Nephron progenitor cell (in vitro differentiated cells): Measurements from ENCODE around the gene SH3PXD2A.

ENCODE experiments used
- DNase-seq: peaks from one replicate; pipeline ENCODE4 v3.0.0; 2021
- H3K27ac Mint-ChIP-seq: 2 replicates; pipeline ENCODE4 v1.8.0; 2021; ENCODE audit warnings: mild to moderate bottlenecking, moderate library complexity, mixed read lengths
- H3K27me3 Mint-ChIP-seq: 2 replicates; pipeline ENCODE4 v1.8.0; 2021; ENCODE audit warnings: mild to moderate bottlenecking, low read depth, mixed read lengths; ENCODE audit not compliant: poor library complexity
- H3K36me3 Mint-ChIP-seq: 2 replicates; pipeline ENCODE4 v1.8.0; 2021; ENCODE audit warnings: low read depth, mixed read lengths
- H3K4me1 Mint-ChIP-seq: 2 replicates; pipeline ENCODE4 v1.8.0; 2021; ENCODE audit warnings: mixed read lengths
- H3K4me3 Mint-ChIP-seq: 2 replicates; pipeline ENCODE4 v1.8.0; 2021; ENCODE audit warnings: mild to moderate bottlenecking, moderate library complexity, mixed read lengths
- H3K9me3 Mint-ChIP-seq: 2 replicates; pipeline ENCODE4 v1.8.0; 2021; ENCODE audit warnings: mild to moderate bottlenecking, moderate library complexity, mixed read lengths
- CTCF ChIP-seq: fragments of 200-600 bp; sonication (generic); IDR thresholded peaks from 2 replicates; pipeline ENCODE4 v1.5.0; 2021; ENCODE audit warnings: antibody characterized with exemption

SH3PXD2A gene

GRCh38 chr10:103808780-103809179 is 46.6 kb downstream of the SH3PXD2A start:
- no peak for DNase-seq
- H3K4me3 Mint-ChIP-seq, result no peak overlapping the region
- peaks cover 14% of the 10 kb centered on the region for H3K27me3 Mint-ChIP-seq
- no peaks in the 10 kb centered on the region for H3K9me3 Mint-ChIP-seq
- no peaks in the 10 kb centered on the region for H3K36me3 Mint-ChIP-seq
- peaks cover 90% of the 10 kb centered on the region for H3K4me1 Mint-ChIP-seq
- TF ChIP-seq CTCF, result no peak
- no peak overlapping the region for H3K27ac Mint-ChIP-seq

GRCh38 chr10:103807996-103808395 is 47.4 kb downstream of the SH3PXD2A start:
- Mint-ChIP-seq H3K36me3 (no peaks in the 10 kb centered on the region), H3K4me1 (peaks cover 86% of the 10 kb centered on the region), H3K9me3 (no peaks in the 10 kb centered on the region), H3K27me3 (peaks cover 17% of the 10 kb centered on the region), H3K27ac (no peak overlapping the region), H3K4me3 (no peak overlapping the region)
- TF ChIP-seq CTCF, result no peak
- DNase-seq, result no peak

GRCh38 chr10:103806395-103807187 is 48.8 kb downstream of the SH3PXD2A start:
- no peaks in the 10 kb centered on the region for H3K9me3 Mint-ChIP-seq
- no peak for DNase-seq
- peaks cover 72% of the 10 kb centered on the region for H3K4me1 Mint-ChIP-seq
- peak overlapping the region; percentile 28 for H3K4me3 Mint-ChIP-seq
- H3K27ac Mint-ChIP-seq, result no peak overlapping the region
- H3K27me3 Mint-ChIP-seq, result peaks cover 17% of the 10 kb centered on the region
- TF ChIP-seq CTCF, result no peak
- H3K36me3 Mint-ChIP-seq, result no peaks in the 10 kb centered on the region

- Mint-ChIP-seq H3K27me3 (peaks cover 21% of the 10 kb centered on the region), H3K9me3 (no peaks in the 10 kb centered on the region), H3K27ac (no peak overlapping the region), H3K4me3 (no peak overlapping the region), H3K4me1 (peaks cover 72% of the 10 kb centered on the region), H3K36me3 (peaks cover 5% of the 10 kb centered on the region)
- no peak for TF ChIP-seq CTCF
- DNase-seq, result no peak
These were observed 49.6 kb downstream of the SH3PXD2A start for GRCh38 chr10:103805781-103806180.

GRCh38 chr10:103804871-103805270 is 50.5 kb downstream of the SH3PXD2A start:
- TF ChIP-seq CTCF, result no peak
- Mint-ChIP-seq H3K27ac (peak overlapping the region; percentile 53), H3K36me3 (peaks cover 14% of the 10 kb centered on the region), H3K27me3 (peaks cover 17% of the 10 kb centered on the region), H3K4me1 (peaks cover 71% of the 10 kb centered on the region), H3K9me3 (no peaks in the 10 kb centered on the region), H3K4me3 (peak overlapping the region; percentile 28)
- peak; percentile 64 for DNase-seq

GRCh38 chr10:103803941-103804340 is 51.4 kb downstream of the SH3PXD2A start:
- no peak for DNase-seq
- Mint-ChIP-seq H3K36me3 (peaks cover 23% of the 10 kb centered on the region), H3K9me3 (no peaks in the 10 kb centered on the region), H3K27me3 (peaks cover 23% of the 10 kb centered on the region), H3K4me1 (peaks cover 76% of the 10 kb centered on the region), H3K4me3 (no peak overlapping the region), H3K27ac (no peak overlapping the region)
- no peak for TF ChIP-seq CTCF
